GM18870 (cell line): ENCODE data around the gene CCER1.
A peak's percentile ranks its signal among the peaks of the same experiment; 100 is the strongest.

Experiments
- ATAC-seq: cut with Tn5 transposase; IDR thresholded peaks from one replicate; pipeline ENCODE4 v1.9.1; 2021; ENCODE audit warnings: moderate library complexity; ENCODE audit not compliant: unreplicated experiment

CCER1 gene

GRCh38 chr12:90969851-90970250 lies 14.9 kb upstream of the CCER1 start:
- ATAC-seq, result no peak

GRCh38 chr12:90969346-90969745 lies 14.4 kb upstream of the CCER1 start:
- ATAC-seq, result no peak

- ATAC-seq, result no peak
Observed at GRCh38 chr12:90965204-90965603, 10.2 kb upstream of the CCER1 start.

- no peak for ATAC-seq
Observed at GRCh38 chr12:90964616-90965015, 9.6 kb upstream of the CCER1 start.

- ATAC-seq, result no peak
Observed at GRCh38 chr12:90963946-90964345, 9.0 kb upstream of the CCER1 start.

GRCh38 chr12:90961154-90961553 lies 6.2 kb upstream of the CCER1 start:
- no peak for ATAC-seq

GRCh38 chr12:90959538-90960139 lies 4.7 kb upstream of the CCER1 start:
- ATAC-seq, result peak; percentile 74

GRCh38 chr12:90959032-90959431 lies 4.1 kb upstream of the CCER1 start:
- ATAC-seq, result no peak

GRCh38 chr12:90958347-90958746 lies 3.4 kb upstream of the CCER1 start:
- ATAC-seq, result no peak

- no peak for ATAC-seq
Observed at GRCh38 chr12:90954428-90954827, 548 bp downstream of the CCER1 start.

GRCh38 chr12:90953956-90954421 lies 987 bp downstream of the CCER1 start:
- no peak for ATAC-seq

- ATAC-seq, result no peak
Observed at GRCh38 chr12:90951432-90952105, 3.4 kb downstream of the CCER1 start.

GRCh38 chr12:90947869-90948268 lies 7.1 kb downstream of the CCER1 start:
- no peak for ATAC-seq

- ATAC-seq, result peak; percentile 72
Observed at GRCh38 chr12:90945070-90945649, 9.8 kb downstream of the CCER1 start.

GRCh38 chr12:90943255-90943654 lies 11.7 kb downstream of the CCER1 start:
- ATAC-seq, result no peak

GRCh38 chr12:90940872-90941499 lies 14.0 kb downstream of the CCER1 start:
- ATAC-seq, result no peak

GRCh38 chr12:90939382-90939781 lies 15.6 kb downstream of the CCER1 start:
- no peak for ATAC-seq

GRCh38 chr12:90938451-90938850 lies 16.5 kb downstream of the CCER1 start:
- no peak for ATAC-seq

- ATAC-seq, result no peak
Observed at GRCh38 chr12:90937651-90938050, 17.3 kb downstream of the CCER1 start.

GRCh38 chr12:90936230-90937005 lies 18.6 kb downstream of the CCER1 start:
- no peak for ATAC-seq

GRCh38 chr12:90925562-90925961 lies 29.4 kb downstream of the CCER1 start:
- ATAC-seq, result no peak
